CD4-positive, alpha-beta T cell treated with Interleukin-17A for 1 hour (primary cell): ENCODE results near the gene MMD2.

Experiments
- DNase-seq: peaks from one replicate; pipeline ENCODE4 v3.0.0-alpha.2; 2020

Gene MMD2

GRCh38 chr7:4866528-4867496 lies 92.2 kb downstream of the MMD2 start:
- DNase-seq = no peak

GRCh38 chr7:4862156-4862555 lies 96.8 kb downstream of the MMD2 start:
- no peak for DNase-seq

- peak; percentile 13 for DNase-seq
Observed at GRCh38 chr7:4861673-4862072, 97.3 kb downstream of the MMD2 start, which contains the start of gene PAPOLB. Gene PAPOLB (minus strand): TSS chr7:4862030. CDS start chr7:4861810, 220 bp downstream.

- no peak for DNase-seq
Observed at GRCh38 chr7:4861227-4861626, 97.8 kb downstream of the MMD2 start.

- DNase-seq = no peak
Observed at GRCh38 chr7:4857189-4857588, 101.8 kb downstream of the MMD2 start.

- no peak for DNase-seq
Observed at GRCh38 chr7:4856336-4857057, 102.5 kb downstream of the MMD2 start.
